ENCODE measurements around the gene PPP3R1.

- TF ChIP-seq CTCF (IDR thresholded peaks at IDR 0.05): no peak
- TF ChIP-seq POLR2A (IDR thresholded peaks at IDR 0.05): no peak
- no peak for TF ChIP-seq POLR2AphosphoS5 (IDR thresholded peaks at IDR 0.05)
Observed at GRCh38 chr2:68223419-68223818, 28.9 kb downstream of the PPP3R1 start.
